ENCODE results near the gene MGRN1. TPM values are rescaled to one million over a fixed set of nuclear protein-coding genes. Genes with fewer than 3 reads are reported as not detected.

MGRN1 gene
- total and polyA plus RNA-seq, 12 donors: 19.2 to 73.5 (median 40.8) TPM

DNA sequence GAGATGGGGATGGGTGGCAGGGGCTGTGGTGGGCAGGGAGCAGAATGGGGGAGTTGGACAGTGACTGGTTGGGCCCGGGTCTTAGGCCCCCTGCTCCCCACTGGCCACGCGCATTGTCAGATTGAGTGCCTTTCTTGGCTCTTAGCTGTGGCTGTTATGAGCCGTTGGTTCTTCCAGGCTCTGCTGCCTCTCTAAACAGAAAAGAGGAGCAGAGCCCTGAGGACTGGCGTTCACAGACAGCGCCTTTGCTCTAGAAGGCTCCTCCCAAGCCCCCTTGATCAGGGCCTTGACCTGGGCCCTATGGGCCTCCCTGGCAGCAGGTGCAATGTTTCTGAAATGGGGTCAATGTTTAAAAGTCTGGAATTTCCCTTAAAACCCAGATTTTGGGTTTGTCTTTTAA is 54.0 kb downstream of the MGRN1 start:
- TF ChIP-seq CTCF (IDR thresholded peaks at IDR 0.05): no peak
- intact Hi-C loops (cut with DNase I): loop anchor here in 2 of 10 donors (5.0 kb wide), 2 partner anchors 41 to 51 kb away; no protein-coding TSS in a partner anchor
- Histone ChIP-seq H3K4me1 (peaks cover 5 to 68% (median 29%) of the 10 kb centered on the region in 9 donors), H3K9me3 (no peaks in the 10 kb centered on the region), H3K27ac (peak overlapping the region in 9 of 10 donors; percentile 25 to 91 (median 79)), H3K27me3 (no peaks in the 10 kb centered on the region), H3K36me3 (peaks cover 0 to 81% (median 0%) of the 10 kb centered on the region in 9 donors), H3K4me3 (no peak overlapping the region)
- WGBS, 2 donors: 83 to 86% methylated on average over 6 of the region's 6 CpGs
- no peak for ATAC-seq
- DNase-seq: no peak

DNA sequence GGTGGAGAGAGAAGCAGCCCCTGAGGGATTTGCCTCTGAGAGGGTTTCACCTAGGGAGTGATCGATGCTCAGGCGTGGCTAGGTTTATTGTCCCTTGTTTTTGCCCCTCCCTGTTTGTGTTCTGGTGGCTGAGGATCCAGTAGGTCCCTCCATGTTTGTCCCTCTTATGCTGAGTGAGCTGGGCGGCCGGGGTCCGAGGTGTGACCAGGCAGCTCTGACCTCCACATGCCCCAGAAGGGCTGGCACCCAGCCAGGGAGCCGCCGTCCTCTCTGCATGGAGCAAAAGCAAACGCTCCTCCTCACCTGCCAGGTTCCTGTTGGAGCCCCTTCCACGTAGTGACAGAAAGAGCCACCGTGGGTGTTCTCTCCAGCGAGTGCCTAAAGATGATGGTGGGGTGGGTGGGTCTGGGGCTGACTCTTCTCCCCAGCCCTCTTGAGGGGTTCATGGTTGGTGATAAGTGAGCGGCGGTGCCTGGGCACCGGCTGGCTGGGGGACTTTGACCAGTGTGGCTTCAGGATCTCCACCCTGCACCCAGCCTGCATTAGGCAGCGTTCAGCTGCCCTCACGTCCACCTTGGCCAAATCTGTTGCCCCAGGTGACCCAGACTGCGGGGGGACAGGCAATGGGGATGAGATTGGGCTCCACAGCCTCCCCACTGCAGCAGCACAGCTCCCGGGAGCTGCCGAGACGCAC is 54.7 kb downstream of the MGRN1 start:
- peaks cover 0 to 81% (median 4%) of the 10 kb centered on the region in 9 donors for H3K36me3 ChIP-seq
- peaks cover 5 to 68% (median 29%) of the 10 kb centered on the region in 9 donors for H3K4me1 ChIP-seq
- TF ChIP-seq CTCF (IDR thresholded peaks at IDR 0.05): no peak
- peak in 1 of 2 donors; percentile 59 for DNase-seq
- 52 to 65% methylated on average over 20 of the region's 20 CpGs for WGBS, 2 donors
- ATAC-seq: no peak
- peak overlapping the region in 9 of 10 donors; percentile 67 to 91 (median 80) for H3K27ac ChIP-seq
- intact Hi-C loops (cut with DNase I): loop anchor here in 2 of 10 donors (5.0 kb wide), 2 partner anchors 42 to 52 kb away; no protein-coding TSS in a partner anchor
- no peaks in the 10 kb centered on the region for H3K9me3 ChIP-seq
- peak overlapping the region in 9 of 10 donors; percentile 11 to 45 (median 40) for H3K4me3 ChIP-seq
- H3K27me3 ChIP-seq: no peaks in the 10 kb centered on the region

- H3K4me3 ChIP-seq: peak overlapping the region; percentile 6 to 45 (median 37)
- peak overlapping the region in 9 of 10 donors; percentile 67 to 91 (median 80) for H3K27ac ChIP-seq
- 55 to 68% methylated on average over 47 of the region's 47 CpGs for WGBS, 2 donors
- DNase-seq (peak; percentile 59 to 74), ATAC-seq (peak; percentile 13 to 35 (median 26))
- intact Hi-C loops (cut with DNase I): loop anchor here in 2 of 10 donors (5.0 to 10.0 kb wide), 3 partner anchors 43 to 165 kb away; no protein-coding TSS in a partner anchor
- peaks cover 5 to 68% (median 29%) of the 10 kb centered on the region in 9 donors for H3K4me1 ChIP-seq
- no peak for TF ChIP-seq CTCF (IDR thresholded peaks at IDR 0.05)
- no peaks in the 10 kb centered on the region for H3K27me3 ChIP-seq
- peaks cover 0 to 84% (median 5%) of the 10 kb centered on the region in 9 donors for H3K36me3 ChIP-seq
- no peaks in the 10 kb centered on the region for H3K9me3 ChIP-seq
These were observed 55.4 kb downstream of the MGRN1 start for GRCh38 chr16:4679850-4680636.
